Spleen (tissue), 7 donors: ENCODE measurements around the gene PCSK1N.

ENCODE experiments used
- CTCF ChIP-seq, 11 experiments: fragments of 200-600 bp in 7 of 11; fragments of 450-650 bp in 4 of 11; sonication (generic) in 4 of 11; IDR thresholded peaks in 8 of 11; conservative IDR thresholded peaks in 3 of 11; 1 replicate in 7 of 11; 2 replicates in 4 of 11; pipeline versions ENCODE4 v1.4.0 to v1.8.0; 2016 to 2021; ENCODE audit warnings: antibody characterized with exemption in 11 of 11, inconsistent platforms in 4 of 11, mild to moderate bottlenecking in 1 of 11
- POLR2A ChIP-seq, 3 donors: fragments of 450-650 bp; IDR thresholded peaks; one replicate each; pipeline ENCODE4 v1.5.1; 2017; ENCODE audit warnings: antibody characterized with exemption in 3 of 3, mild to moderate bottlenecking in 1 of 3
- donor health status: DM: no; HTN: no; CAD: no; lungs with moderate emphysema.
- donor health status: DM: no; HTN: no; CAD: no.
- donor health status: DM: no; HTN: no; CAD: no.

DNA sequence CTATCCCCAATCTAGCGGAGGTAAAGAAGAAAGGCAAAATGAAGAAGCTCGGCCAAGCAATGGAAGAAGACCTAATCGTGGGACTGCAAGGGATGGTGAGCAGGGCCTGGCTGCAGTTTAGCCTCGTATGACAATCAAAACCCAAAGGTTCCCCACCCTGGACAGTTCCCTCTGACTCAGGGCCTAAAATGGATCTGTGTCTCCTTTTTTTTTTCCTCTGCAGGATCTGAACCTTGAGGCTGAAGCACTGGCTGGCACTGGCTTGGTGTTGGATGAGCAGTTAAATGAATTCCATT lies 32.6 kb downstream of the PCSK1N start:
- TF ChIP-seq CTCF (IDR thresholded peaks at IDR 0.05 in 8 of 11, conservative IDR thresholded peaks at IDR 0.05 in 3 of 11) (no peak), POLR2A (IDR thresholded peaks at IDR 0.05) (no peak)
